ENCODE data around the gene HCCS. TPM values are rescaled to one million over a fixed set of nuclear protein-coding genes. Genes with fewer than 3 reads are reported as not detected.

The HCCS gene
- total and polyA plus RNA-seq, 8 donors: 14.9 to 20.8 (median 16.6) TPM

- H3K4me3 ChIP-seq: no peak overlapping the region
- peak; percentile 51 to 57 for TF ChIP-seq CTCF (IDR thresholded peaks at IDR 0.05)
- no peak overlapping the region for H3K27ac ChIP-seq
- intact Hi-C loops (cut with DNase I): loop anchor here in 1 of 2 donors (5.0 kb wide), 1 partner anchor 945 kb away; no protein-coding TSS in a partner anchor
- no peaks in the 10 kb centered on the region for H3K9me3 ChIP-seq
- DNase-seq: peak in 2 of 4 donors; percentile 24 to 55
- H3K4me1 ChIP-seq: no peaks in the 10 kb centered on the region
- ATAC-seq: no peak
- H3K27me3 ChIP-seq: peaks cover 0 to 10% of the 10 kb centered on the region in 2 donors
- H3K36me3 ChIP-seq: no peaks in the 10 kb centered on the region
Measured at GRCh38 chrX:11137543-11138139, 26.5 kb downstream of the HCCS start.

DNA sequence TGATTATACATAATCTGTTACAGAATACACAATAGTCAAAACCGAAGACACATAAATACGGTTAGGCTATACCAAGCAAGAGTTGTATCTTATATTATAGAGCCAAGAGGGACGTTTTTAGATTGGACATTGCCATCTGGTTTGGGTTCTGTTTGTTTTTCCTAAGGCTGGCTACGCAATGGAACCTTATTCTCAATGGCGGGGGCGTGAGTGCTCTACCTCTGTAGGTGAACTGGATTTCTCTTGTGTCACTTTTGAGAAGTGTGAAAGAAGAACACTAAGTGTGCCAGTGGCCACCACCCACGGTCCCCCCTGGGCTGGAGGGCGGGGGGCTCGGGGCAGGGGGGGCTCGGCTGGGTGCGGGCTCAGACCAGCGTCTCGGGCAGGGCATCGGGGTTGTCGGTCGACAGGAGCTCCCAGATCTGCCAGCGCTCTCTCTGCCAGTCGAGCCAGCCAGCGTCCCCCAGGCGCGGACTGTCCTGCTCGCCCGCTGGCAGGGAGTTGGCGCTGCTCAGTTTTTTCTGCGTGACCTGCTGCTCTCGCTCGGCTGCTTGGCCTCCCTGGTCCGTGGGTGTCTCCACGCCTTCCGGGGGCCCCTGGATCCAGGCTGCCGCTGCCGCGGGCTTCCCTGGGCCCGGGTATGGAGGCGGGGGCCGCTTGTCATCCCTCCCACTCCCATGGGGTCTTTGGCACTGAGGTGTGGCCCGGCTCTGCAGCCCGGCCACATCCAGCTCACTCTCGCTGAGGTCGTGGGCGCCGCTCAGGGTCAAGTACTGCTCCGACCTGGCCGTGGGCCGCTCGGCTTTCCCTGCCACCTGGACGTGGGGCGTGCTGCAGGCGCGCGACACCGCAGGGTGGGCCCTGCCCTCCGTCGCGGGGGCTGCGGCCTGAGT is 27.6 kb downstream of the HCCS start:
- ATAC-seq (peak; percentile 26), DNase-seq (peak in 1 of 4 donors; percentile 53)
- Histone ChIP-seq H3K9me3 (no peaks in the 10 kb centered on the region), H3K27me3 (peaks cover 0 to 10% of the 10 kb centered on the region in 2 donors), H3K36me3 (no peaks in the 10 kb centered on the region), H3K4me3 (no peak overlapping the region), H3K4me1 (no peaks in the 10 kb centered on the region), H3K27ac (no peak overlapping the region)
- no peak for TF ChIP-seq CTCF (IDR thresholded peaks at IDR 0.05)
- intact Hi-C loops (cut with DNase I): loop anchor here in 1 of 2 donors (5.0 kb wide), 1 partner anchor 946 kb away; no protein-coding TSS in a partner anchor

- Histone ChIP-seq H3K4me3 (no peak overlapping the region), H3K27me3 (peaks cover 3 to 9% of the 10 kb centered on the region in 2 donors), H3K36me3 (no peaks in the 10 kb centered on the region), H3K27ac (no peak overlapping the region), H3K4me1 (no peaks in the 10 kb centered on the region), H3K9me3 (no peaks in the 10 kb centered on the region)
- intact Hi-C loops (cut with DNase I): loop anchor here in 1 of 2 donors (10.0 kb wide), 1 partner anchor 391 kb away; no protein-coding TSS in a partner anchor
- DNase-seq: peak in 3 of 4 donors; percentile 42 to 82 (median 68)
- peak; percentile 94 for ATAC-seq
- TF ChIP-seq CTCF (IDR thresholded peaks at IDR 0.05): peak; percentile 58 to 62
Measured at GRCh38 chrX:11143931-11144678, 33.0 kb downstream of the HCCS start.

GRCh38 chrX:11146411-11146810 is 35.3 kb downstream of the HCCS start:
- no peak for ATAC-seq

More at GRCh38 chrX:11146411-11146810, 35.3 kb downstream of the HCCS start:
- H3K36me3 ChIP-seq: no peaks in the 10 kb centered on the region
- no peaks in the 10 kb centered on the region for H3K9me3 ChIP-seq
- H3K27me3 ChIP-seq: peaks cover 0 to 9% of the 10 kb centered on the region in 2 donors
- TF ChIP-seq CTCF (IDR thresholded peaks at IDR 0.05): no peak
- DNase-seq: no peak
- H3K4me3 ChIP-seq: no peak overlapping the region
- intact Hi-C loops (cut with DNase I): loop anchor here in 1 of 2 donors (10.0 kb wide), 1 partner anchor 388 kb away; no protein-coding TSS in a partner anchor
- H3K27ac ChIP-seq: no peak overlapping the region
- no peaks in the 10 kb centered on the region for H3K4me1 ChIP-seq

All from left lung (tissue), 10 donors.